Skeletal muscle satellite cell (primary cell): Measurements from ENCODE around the gene CNRIP1.
A peak's percentile ranks its signal among the peaks of the same experiment; 100 is the strongest.

Experiments used
- H3K27me3 ChIP-seq: 2 replicates; pipeline ENCODE4 v1.7.0; 2013; ENCODE audit warnings: low read length; ENCODE audit not compliant: control insufficient read depth, insufficient read depth
- H3K36me3 ChIP-seq: 2 replicates; pipeline ENCODE4 v1.7.0; 2013; ENCODE audit warnings: mild to moderate bottlenecking, control low read depth, low read length; ENCODE audit not compliant: insufficient read depth
- H3K4me1 ChIP-seq: 2 replicates; pipeline ENCODE4 v1.7.0; 2013; ENCODE audit warnings: low read length; ENCODE audit not compliant: control insufficient read depth, insufficient read depth
- H3K4me2 ChIP-seq: 2 replicates; pipeline ENCODE4 v1.7.0; 2013; ENCODE audit warnings: mild to moderate bottlenecking, low read length
- H3K4me3 ChIP-seq: 2 replicates; pipeline ENCODE4 v1.7.0; 2013; ENCODE audit warnings: low read length
- H3K9ac ChIP-seq: 2 replicates; pipeline ENCODE4 v1.7.0; 2013; ENCODE audit warnings: mild to moderate bottlenecking, low read depth, low read length, moderate library complexity
- H3K9me3 ChIP-seq: replicated peaks from 2 replicates; pipeline ENCODE4 v1.7.0; 2013; ENCODE audit warnings: mild to moderate bottlenecking, control low read depth, low read length

CNRIP1 gene

DNA sequence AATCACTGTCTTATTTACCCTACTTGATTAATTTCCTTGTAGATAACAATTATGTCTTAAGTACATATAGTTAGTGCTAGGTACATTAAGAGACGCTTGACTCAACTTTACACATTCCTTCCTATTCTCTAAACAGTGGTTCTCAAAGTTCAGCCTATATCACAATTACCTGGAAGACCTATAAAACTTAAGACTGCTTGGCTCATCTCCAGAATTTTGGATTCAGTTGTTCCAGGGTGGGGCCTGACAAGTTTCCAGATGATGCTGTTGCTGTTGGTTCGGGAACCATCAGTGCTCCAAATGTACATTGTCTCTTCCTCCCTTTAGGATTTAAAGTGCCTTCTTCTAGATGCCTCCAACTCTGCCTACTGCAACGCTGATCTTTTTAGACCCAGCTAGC lies 71.4 kb downstream of the CNRIP1 start:
- no peak overlapping the region for H3K4me3 ChIP-seq

DNA sequence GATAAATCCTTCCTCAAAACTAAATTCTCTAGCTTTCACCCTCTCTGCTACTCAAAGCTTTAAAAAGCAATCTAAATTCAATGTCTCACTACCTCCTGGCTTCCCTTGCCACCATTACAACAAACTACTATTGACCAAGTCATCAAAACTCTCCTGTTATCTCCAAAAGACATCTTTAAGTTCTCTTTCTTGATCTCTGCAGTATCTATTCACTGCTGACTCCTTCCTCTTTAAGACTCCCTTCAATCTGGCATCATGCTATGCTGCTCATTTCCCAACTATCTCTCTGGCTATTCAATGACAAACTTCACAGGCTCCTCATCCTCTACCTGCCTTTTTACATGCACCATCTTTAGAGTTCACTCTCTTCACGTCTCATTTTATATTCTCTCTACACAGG lies 73.4 kb downstream of the CNRIP1 start:
- peaks cover 4% of the 10 kb centered on the region for H3K36me3 ChIP-seq
- no peak overlapping the region for H3K4me3 ChIP-seq
- H3K4me1 ChIP-seq = peaks cover 33% of the 10 kb centered on the region
- H3K27me3 ChIP-seq = no peaks in the 10 kb centered on the region
- H3K4me2 ChIP-seq = no peak overlapping the region
- no peak overlapping the region for H3K9ac ChIP-seq
- no peaks in the 10 kb centered on the region for H3K9me3 ChIP-seq

More for the DNA sequence above, 71.4 kb downstream of the CNRIP1 start:
- Histone ChIP-seq H3K9ac (no peak overlapping the region), H3K4me2 (peak overlapping the region; percentile 87), H3K27me3 (no peaks in the 10 kb centered on the region), H3K9me3 (no peaks in the 10 kb centered on the region), H3K4me1 (peaks cover 30% of the 10 kb centered on the region), H3K36me3 (peaks cover 4% of the 10 kb centered on the region)

DNA sequence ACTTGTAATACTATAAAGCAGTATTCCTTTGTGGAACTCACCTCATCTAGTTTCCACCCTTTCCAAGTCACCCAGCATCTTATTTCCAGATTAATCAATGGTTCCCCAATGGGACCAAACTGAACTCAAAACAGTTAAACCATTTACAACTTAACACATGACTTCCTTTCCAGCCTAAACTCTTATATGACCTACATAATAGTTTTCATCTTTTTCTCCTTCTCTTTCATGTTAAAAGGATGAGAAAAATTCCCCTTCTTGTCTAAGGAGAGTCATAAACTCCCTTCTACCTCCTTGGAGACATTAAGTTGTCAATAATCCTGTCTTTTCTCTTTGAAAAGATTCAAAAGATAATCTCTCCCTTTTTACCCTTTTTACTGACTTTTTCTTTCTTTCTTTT lies 74.1 kb downstream of the CNRIP1 start:
- H3K4me1 ChIP-seq = peaks cover 38% of the 10 kb centered on the region
- H3K4me3 ChIP-seq = no peak overlapping the region
- H3K27me3 ChIP-seq = no peaks in the 10 kb centered on the region
- no peaks in the 10 kb centered on the region for H3K9me3 ChIP-seq
- peaks cover 4% of the 10 kb centered on the region for H3K36me3 ChIP-seq
- no peak overlapping the region for H3K4me2 ChIP-seq
- no peak overlapping the region for H3K9ac ChIP-seq

DNA sequence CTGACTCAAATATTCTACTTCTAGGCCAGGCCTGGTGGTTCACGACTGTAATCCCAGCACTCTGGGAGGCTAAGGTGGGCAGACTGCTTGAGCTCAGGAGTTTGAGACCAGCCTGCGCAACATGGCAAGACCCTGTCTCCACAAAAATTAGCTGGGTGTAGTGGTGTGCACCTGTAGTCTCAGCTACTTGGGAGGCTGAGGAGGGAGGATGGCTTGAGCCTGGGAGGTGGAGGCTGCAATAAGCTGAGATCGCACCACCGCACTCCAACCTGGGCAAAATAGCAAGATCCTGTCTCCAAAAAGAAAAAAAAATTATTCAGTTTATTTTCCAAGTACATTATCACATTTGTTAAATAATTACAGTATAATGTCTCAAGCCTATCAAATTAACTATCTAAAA lies 74.7 kb downstream of the CNRIP1 start:
- Histone ChIP-seq H3K9me3 (no peaks in the 10 kb centered on the region), H3K27me3 (no peaks in the 10 kb centered on the region), H3K36me3 (peaks cover 4% of the 10 kb centered on the region), H3K4me2 (no peak overlapping the region), H3K9ac (no peak overlapping the region), H3K4me1 (peaks cover 41% of the 10 kb centered on the region), H3K4me3 (no peak overlapping the region)

DNA sequence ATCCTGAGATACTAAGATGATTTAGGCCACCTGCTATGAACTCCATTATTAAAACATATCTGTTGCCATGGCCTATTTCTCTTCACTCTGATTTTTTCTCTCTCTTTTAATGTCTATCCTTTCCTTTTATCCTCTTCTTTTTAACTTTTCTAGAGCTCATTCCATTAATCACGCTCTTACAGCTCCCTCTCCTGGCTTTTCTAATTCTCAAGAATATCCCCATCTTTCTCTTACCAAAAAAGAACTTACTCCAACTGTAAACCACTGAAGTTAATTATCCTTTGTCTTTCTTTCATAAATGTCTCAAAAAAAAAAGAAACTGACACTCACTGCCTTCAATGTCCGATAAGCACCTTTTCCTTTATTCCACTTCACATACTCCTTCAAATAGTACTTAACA lies 75.3 kb downstream of the CNRIP1 start:
- H3K4me1 ChIP-seq = peaks cover 41% of the 10 kb centered on the region
- no peak overlapping the region for H3K9ac ChIP-seq
- peaks cover 4% of the 10 kb centered on the region for H3K36me3 ChIP-seq
- no peaks in the 10 kb centered on the region for H3K9me3 ChIP-seq
- no peaks in the 10 kb centered on the region for H3K27me3 ChIP-seq
- H3K4me2 ChIP-seq = no peak overlapping the region
- no peak overlapping the region for H3K4me3 ChIP-seq
